Panc1 (cell line): ENCODE data around the gene ZFHX3. TPM values are rescaled to one million over a fixed set of nuclear protein-coding genes. Genes with fewer than 3 reads are reported as not detected.

Experiments
- ATAC-seq: fragments of 200-7000 bp; cut with Tn5 transposase; 2 replicates; pipeline ENCODE4 v1.9.1; 2020; ENCODE audit warnings: mild to moderate bottlenecking, moderate library complexity
- BruUV-seq: library from RNA; stranded (reverse); fragments of 400-500 nt; replicated peaks from 2 replicates; lab custom pipeline; 2021; lab: Mats Ljungman, UMichigan
- CTCF ChIA-PET: fragments of 300-600 bp; sonication (Branson Sonifier 250); formaldehyde crosslinking; loops from one replicate; lab custom pipeline; 2022; ENCODE audit warnings: antibody characterized with exemption; lab: Charles Lee
- POLR2A ChIA-PET: fragments of 300-600 bp; sonication (Branson Sonifier 250); formaldehyde crosslinking; loops from one replicate; lab custom pipeline; 2022; ENCODE audit warnings: antibody characterized with exemption; lab: Charles Lee
- DNase-seq: peaks from one replicate; pipeline ENCODE4 v3.0.0-alpha.2; 2010; ENCODE audit warnings: low read depth, low spot score
- H3K27ac ChIP-seq: 2 replicates; pipeline ENCODE4 v1.5.1; 2011; ENCODE audit warnings: mild to moderate bottlenecking, low read length, inconsistent platforms
- H3K27me3 ChIP-seq: fragments of 200-500 bp; sonication (Bioruptor generic); 2 replicates; pipeline ENCODE4 v1.6.0; 2014; ENCODE audit warnings: low read length, inconsistent platforms; ENCODE audit not compliant: control insufficient read depth, insufficient read depth
- H3K36me3 ChIP-seq: fragments of 200-500 bp; sonication (Bioruptor generic); 2 replicates; pipeline ENCODE4 v1.5.1; 2014; ENCODE audit warnings: inconsistent platforms, mild to moderate bottlenecking, low read length, moderate library complexity; ENCODE audit not compliant: control insufficient read depth, insufficient read depth
- H3K4me1 ChIP-seq: 2 replicates; pipeline ENCODE4 v1.5.1; 2011; ENCODE audit warnings: inconsistent platforms, mild to moderate bottlenecking, low read length, moderate library complexity; ENCODE audit not compliant: control insufficient read depth, insufficient read depth
- H3K4me3 ChIP-seq, 2 experiments: 2 replicates each; pipeline ENCODE4 v1.5.1; 2011 to 2012; ENCODE audit warnings: low read depth in 2 of 2, low read length in 2 of 2, mild to moderate bottlenecking in 2 of 2, inconsistent platforms in 1 of 2, moderate library complexity in 1 of 2
- H3K9me3 ChIP-seq: fragments of 200-500 bp; sonication (Bioruptor generic); 2 replicates; pipeline ENCODE4 v1.5.1; 2014; ENCODE audit warnings: low read depth, mild to moderate bottlenecking, inconsistent platforms, low read length, moderate library complexity; ENCODE audit not compliant: control insufficient read depth, insufficient read depth
- CTCF ChIP-seq: fragments of 450-650 bp; IDR thresholded peaks from 2 replicates; pipeline ENCODE4 v1.5.1; 2017; ENCODE audit warnings: mild to moderate bottlenecking
- POLR2AphosphoS5 ChIP-seq: IDR thresholded peaks from 2 replicates; pipeline ENCODE4 v1.6.1; 2012; ENCODE audit warnings: mild to moderate bottlenecking, low read depth, low read length, moderate library complexity
- REST ChIP-seq, 2 experiments: IDR thresholded peaks; 2 replicates each; pipeline ENCODE4 v1.6.1; 2011 to 2012; ENCODE audit warnings: low read depth in 2 of 2, control low read depth in 1 of 2, low read length in 1 of 2, mild to moderate bottlenecking in 1 of 2, moderate library complexity in 1 of 2; ENCODE audit not compliant: insufficient read depth in 1 of 2
- SIN3A ChIP-seq: IDR thresholded peaks from 2 replicates; pipeline ENCODE4 v1.6.1; 2012; ENCODE audit warnings: low read depth, mild to moderate bottlenecking, low read length, moderate library complexity, borderline replicate concordance; ENCODE audit not compliant: insufficient read depth
- TCF7L2 ChIP-seq: IDR thresholded peaks from 2 replicates; pipeline ENCODE4 v1.6.1; 2011; ENCODE audit warnings: mild to moderate bottlenecking, low read depth, low read length, inconsistent platforms
- in situ Hi-C: cut with HindIII; loops from 2 replicates; pipeline ENCODE4 v1.10.0; 2016; ENCODE audit warnings: low sequenced_read_pairs, low pct_unique_long_range_greater_than_20kb
- intact Hi-C: fragments of 100-400 bp; cut with micrococcal nuclease; formaldehyde crosslinking; loops from one replicate; pipeline ENCODE4 v1.10.0; 2022; ENCODE audit not compliant: unreplicated experiment
- total RNA-seq: library from RNA; stranded (reverse); gene quantifications from one replicate; pipeline ENCODE4 v1.2.1, GENCODE V29; 2021; ENCODE audit not compliant: unreplicated experiment

Gene ZFHX3
- total RNA-seq, 1 experiment from 2014 or later: 7.1 TPM

- in situ Hi-C loops: no loop called here
- TF ChIP-seq SIN3A (no peak), TCF7L2 (no peak), CTCF (no peak), POLR2AphosphoS5 (no peak), REST (IDR thresholded peaks at IDR 0.05; ENCODE audit: insufficient read depth in 1 of 2, low read depth in 2 of 2, low read length in 1 of 2) (no peak)
- Histone ChIP-seq H3K36me3 (no peaks in the 10 kb centered on the region), H3K4me1 (no peaks in the 10 kb centered on the region), H3K9me3 (no peaks in the 10 kb centered on the region), H3K4me3 (no peak overlapping the region), H3K27ac (no peak overlapping the region), H3K27me3 (no peaks in the 10 kb centered on the region)
- ATAC-seq: no peak
- intact Hi-C loops: no loop called here
- no TSS peak for BruUV-seq
- POLR2A ChIA-PET: no interaction called here
- no peak for DNase-seq
- CTCF ChIA-PET: no interaction called here
These were observed 294.0 kb downstream of the ZFHX3 start for GRCh38 chr16:72753881-72754280.

GRCh38 chr16:72752004-72752695 lies 295.8 kb downstream of the ZFHX3 start:
- intact Hi-C loops (no loop called here), in situ Hi-C loops (no loop called here)
- no peak overlapping the region for H3K27ac ChIP-seq
- POLR2A ChIA-PET: no interaction called here
- H3K27me3 ChIP-seq: no peaks in the 10 kb centered on the region
- no peak for DNase-seq
- no TSS peak for BruUV-seq
- ATAC-seq: no peak
- H3K9me3 ChIP-seq: no peaks in the 10 kb centered on the region
- no peak overlapping the region for H3K4me3 ChIP-seq
- H3K36me3 ChIP-seq: no peaks in the 10 kb centered on the region
- TF ChIP-seq REST (IDR thresholded peaks at IDR 0.05; ENCODE audit: insufficient read depth in 1 of 2, low read depth in 2 of 2, low read length in 1 of 2): no peak
- TF ChIP-seq SIN3A: no peak
- no peak for TF ChIP-seq CTCF
- TF ChIP-seq TCF7L2: no peak
- TF ChIP-seq POLR2AphosphoS5: no peak
- H3K4me1 ChIP-seq: no peaks in the 10 kb centered on the region
- CTCF ChIA-PET: no interaction called here
